ENCODE results near the gene PREP.

Gene PREP

DNA sequence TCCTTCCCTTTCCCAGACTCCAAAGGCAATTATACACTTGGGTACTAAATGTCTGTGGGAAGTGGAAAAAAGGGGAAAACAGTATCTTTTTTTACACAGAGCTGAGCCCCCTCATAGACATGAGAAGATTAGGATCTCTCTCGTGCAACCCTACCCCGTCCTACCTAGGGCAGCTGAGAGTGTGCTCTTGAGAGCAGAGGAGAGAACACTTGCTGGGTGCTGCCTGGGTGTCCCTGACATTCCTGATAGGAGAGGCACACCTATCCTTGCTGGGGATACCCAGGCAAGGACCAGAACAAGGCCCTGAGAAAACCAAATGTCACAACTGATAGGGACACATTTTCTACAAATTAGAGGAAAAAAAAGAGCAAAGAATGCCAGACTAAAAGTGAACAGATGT, 81.2 kb downstream of the PREP start:
- Histone ChIP-seq H3K36me3 (ENCODE audit: control insufficient read depth, low read length) (peaks cover 36% of the 10 kb centered on the region), H3K4me3 (ENCODE audit: low read length) (no peak overlapping the region), H3K4me1 (ENCODE audit: control insufficient read depth, low read length) (no peaks in the 10 kb centered on the region), H3K9me2 (replicated peaks; ENCODE audit: control insufficient read depth, low read length) (no peaks in the 10 kb centered on the region), H4K20me1 (ENCODE audit: control insufficient read depth, insufficient read depth, low read depth, low read length) (no peaks in the 10 kb centered on the region), H3F3A (ENCODE audit: control insufficient read depth, insufficient read depth) (no peaks in the 10 kb centered on the region), H3K27ac (ENCODE audit: low read depth, low read length) (no peak overlapping the region), H3K9me3 (ENCODE audit: control insufficient read depth, insufficient read depth, low read length) (no peaks in the 10 kb centered on the region), H3K79me2 (ENCODE audit: control insufficient read depth, low read length) (no peaks in the 10 kb centered on the region), H3K27me3 (ENCODE audit: control insufficient read depth, low read length) (no peaks in the 10 kb centered on the region), H3K4me2 (ENCODE audit: low read length) (no peak overlapping the region)
- TF ChIP-seq, protein P1, sequence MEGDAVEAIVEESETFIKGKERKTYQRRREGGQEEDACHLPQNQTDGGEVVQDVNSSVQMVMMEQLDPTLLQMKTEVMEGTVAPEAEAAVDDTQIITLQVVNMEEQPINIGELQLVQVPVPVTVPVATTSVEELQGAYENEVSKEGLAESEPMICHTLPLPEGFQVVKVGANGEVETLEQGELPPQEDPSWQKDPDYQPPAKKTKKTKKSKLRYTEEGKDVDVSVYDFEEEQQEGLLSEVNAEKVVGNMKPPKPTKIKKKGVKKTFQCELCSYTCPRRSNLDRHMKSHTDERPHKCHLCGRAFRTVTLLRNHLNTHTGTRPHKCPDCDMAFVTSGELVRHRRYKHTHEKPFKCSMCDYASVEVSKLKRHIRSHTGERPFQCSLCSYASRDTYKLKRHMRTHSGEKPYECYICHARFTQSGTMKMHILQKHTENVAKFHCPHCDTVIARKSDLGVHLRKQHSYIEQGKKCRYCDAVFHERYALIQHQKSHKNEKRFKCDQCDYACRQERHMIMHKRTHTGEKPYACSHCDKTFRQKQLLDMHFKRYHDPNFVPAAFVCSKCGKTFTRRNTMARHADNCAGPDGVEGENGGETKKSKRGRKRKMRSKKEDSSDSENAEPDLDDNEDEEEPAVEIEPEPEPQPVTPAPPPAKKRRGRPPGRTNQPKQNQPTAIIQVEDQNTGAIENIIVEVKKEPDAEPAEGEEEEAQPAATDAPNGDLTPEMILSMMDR (IDR thresholded peaks at IDR 0.05; ENCODE audit: low read depth, low read length, poor library complexity, severe bottlenecking) = no peak
- TF ChIP-seq EZH2phosphoT487 (IDR thresholded peaks at IDR 0.05; ENCODE audit: borderline replicate concordance, low read length) = no peak

DNA sequence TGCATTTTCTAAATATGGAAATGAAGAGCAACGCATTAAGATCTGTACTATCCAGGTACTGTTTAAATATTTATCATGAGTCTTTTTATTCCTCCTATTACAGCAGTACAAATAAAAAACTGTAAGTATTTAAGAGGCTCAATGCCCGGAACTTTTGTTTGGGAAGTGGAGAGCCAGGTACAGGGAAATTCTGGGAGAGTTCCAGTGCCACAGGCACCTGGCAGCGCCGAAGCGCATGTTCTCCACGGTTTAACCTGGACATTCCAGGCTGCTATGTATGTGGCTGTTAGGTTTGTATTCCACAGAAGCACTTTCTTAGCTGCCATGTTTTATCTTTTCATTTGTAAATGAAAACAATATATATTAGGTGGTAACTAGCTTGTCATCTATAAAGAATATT, 81.7 kb downstream of the PREP start:
- Histone ChIP-seq H3K79me2 (ENCODE audit: control insufficient read depth, low read length) (no peaks in the 10 kb centered on the region), H3K36me3 (ENCODE audit: control insufficient read depth, low read length) (peaks cover 32% of the 10 kb centered on the region), H3K4me3 (ENCODE audit: low read length) (no peak overlapping the region), H3K4me1 (ENCODE audit: control insufficient read depth, low read length) (no peaks in the 10 kb centered on the region), H3F3A (ENCODE audit: control insufficient read depth, insufficient read depth) (no peaks in the 10 kb centered on the region), H4K20me1 (ENCODE audit: control insufficient read depth, insufficient read depth, low read depth, low read length) (no peaks in the 10 kb centered on the region), H3K9me2 (replicated peaks; ENCODE audit: control insufficient read depth, low read length) (no peaks in the 10 kb centered on the region), H3K4me2 (ENCODE audit: low read length) (no peak overlapping the region), H3K27ac (ENCODE audit: low read depth, low read length) (no peak overlapping the region), H3K9me3 (ENCODE audit: control insufficient read depth, insufficient read depth, low read length) (no peaks in the 10 kb centered on the region), H3K27me3 (ENCODE audit: control insufficient read depth, low read length) (no peaks in the 10 kb centered on the region)
- TF ChIP-seq, protein P1 (IDR thresholded peaks at IDR 0.05; ENCODE audit: low read depth, low read length, poor library complexity, severe bottlenecking) = no peak
- TF ChIP-seq EZH2phosphoT487 (IDR thresholded peaks at IDR 0.05; ENCODE audit: borderline replicate concordance, low read length) = no peak

DNA sequence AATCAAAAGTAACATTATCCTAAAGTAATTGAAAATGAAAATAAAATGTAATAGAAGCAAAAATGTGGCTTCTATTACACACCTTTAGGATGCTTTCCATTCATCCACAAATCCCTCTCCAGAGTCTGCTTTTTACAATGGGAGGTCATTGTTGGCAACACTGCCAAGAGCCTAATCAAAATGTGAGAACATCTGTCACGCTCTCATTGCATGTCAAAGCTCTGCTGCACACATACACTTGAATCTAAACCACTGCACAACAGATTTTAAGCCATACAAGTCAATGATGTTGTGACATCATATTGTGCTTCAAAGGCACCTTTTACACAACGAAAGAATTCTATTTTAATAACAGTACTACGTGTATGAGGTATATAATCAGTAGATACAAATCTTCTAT, 82.1 kb downstream of the PREP start:
- H3K27ac ChIP-seq (ENCODE audit: low read depth, low read length) = no peak overlapping the region
- H3K4me1 ChIP-seq (ENCODE audit: control insufficient read depth, low read length) = no peaks in the 10 kb centered on the region
- H3K79me2 ChIP-seq (ENCODE audit: control insufficient read depth, low read length) = no peaks in the 10 kb centered on the region
- H3F3A ChIP-seq (ENCODE audit: control insufficient read depth, insufficient read depth) = no peaks in the 10 kb centered on the region
- H3K4me2 ChIP-seq (ENCODE audit: low read length) = no peak overlapping the region
- H3K4me3 ChIP-seq (ENCODE audit: low read length) = no peak overlapping the region
- H3K27me3 ChIP-seq (ENCODE audit: control insufficient read depth, low read length) = no peaks in the 10 kb centered on the region
- no peaks in the 10 kb centered on the region for H3K9me3 ChIP-seq (ENCODE audit: control insufficient read depth, insufficient read depth, low read length)
- no peaks in the 10 kb centered on the region for H4K20me1 ChIP-seq (ENCODE audit: control insufficient read depth, insufficient read depth, low read depth, low read length)
- TF ChIP-seq, protein P1 (IDR thresholded peaks at IDR 0.05; ENCODE audit: low read depth, low read length, poor library complexity, severe bottlenecking) = no peak
- TF ChIP-seq EZH2phosphoT487 (IDR thresholded peaks at IDR 0.05; ENCODE audit: borderline replicate concordance, low read length) = no peak
- H3K36me3 ChIP-seq (ENCODE audit: control insufficient read depth, low read length) = peaks cover 33% of the 10 kb centered on the region
- no peaks in the 10 kb centered on the region for H3K9me2 ChIP-seq (replicated peaks; ENCODE audit: control insufficient read depth, low read length)

DNA sequence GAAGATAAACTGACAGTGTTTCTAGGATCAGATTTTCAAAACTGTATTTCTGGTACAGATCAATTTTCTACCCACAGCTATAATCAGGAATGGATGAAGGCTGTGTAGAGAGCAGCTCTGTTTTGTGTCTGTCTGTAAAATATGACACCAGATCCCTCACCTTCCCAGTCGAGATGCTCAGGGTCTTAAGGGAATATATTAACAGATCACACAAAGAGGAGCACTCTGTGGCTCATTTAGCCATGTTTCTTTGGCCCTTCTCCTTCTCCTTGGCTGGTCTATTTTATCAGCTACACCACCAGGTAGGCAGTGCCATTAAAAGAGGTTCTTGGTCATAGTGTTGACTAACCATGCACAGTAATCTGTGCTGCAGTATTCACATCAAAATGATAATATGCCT, 82.6 kb downstream of the PREP start:
- H3K4me1 ChIP-seq (ENCODE audit: control insufficient read depth, low read length) = no peaks in the 10 kb centered on the region
- peaks cover 28% of the 10 kb centered on the region; the same call in 1 of the 2 replicates for H3K36me3 ChIP-seq (ENCODE audit: control insufficient read depth, low read length)
- H3K9me3 ChIP-seq (ENCODE audit: control insufficient read depth, insufficient read depth, low read length) = no peaks in the 10 kb centered on the region
- H4K20me1 ChIP-seq (ENCODE audit: control insufficient read depth, insufficient read depth, low read depth, low read length) = no peaks in the 10 kb centered on the region
- H3K27ac ChIP-seq (ENCODE audit: low read depth, low read length) = no peak overlapping the region
- no peak overlapping the region for H3K4me3 ChIP-seq (ENCODE audit: low read length)
- no peaks in the 10 kb centered on the region for H3K9me2 ChIP-seq (replicated peaks; ENCODE audit: control insufficient read depth, low read length)
- no peak overlapping the region for H3K4me2 ChIP-seq (ENCODE audit: low read length)
- H3K27me3 ChIP-seq (ENCODE audit: control insufficient read depth, low read length) = no peaks in the 10 kb centered on the region
- H3F3A ChIP-seq (ENCODE audit: control insufficient read depth, insufficient read depth) = no peaks in the 10 kb centered on the region
- no peaks in the 10 kb centered on the region for H3K79me2 ChIP-seq (ENCODE audit: control insufficient read depth, low read length)
- no peak for TF ChIP-seq EZH2phosphoT487 (IDR thresholded peaks at IDR 0.05; ENCODE audit: borderline replicate concordance, low read length)
- TF ChIP-seq, protein P1 (IDR thresholded peaks at IDR 0.05; ENCODE audit: low read depth, low read length, poor library complexity, severe bottlenecking) = no peak

Data from DOHH2 (cell line).